Measurements from ENCODE around the gene C20orf173. TPM values are rescaled to one million over a fixed set of nuclear protein-coding genes. Genes with fewer than 3 reads are reported as not detected.

Gene C20orf173
- total RNA-seq, 1 experiment from 2014 or later = not detected

DNA sequence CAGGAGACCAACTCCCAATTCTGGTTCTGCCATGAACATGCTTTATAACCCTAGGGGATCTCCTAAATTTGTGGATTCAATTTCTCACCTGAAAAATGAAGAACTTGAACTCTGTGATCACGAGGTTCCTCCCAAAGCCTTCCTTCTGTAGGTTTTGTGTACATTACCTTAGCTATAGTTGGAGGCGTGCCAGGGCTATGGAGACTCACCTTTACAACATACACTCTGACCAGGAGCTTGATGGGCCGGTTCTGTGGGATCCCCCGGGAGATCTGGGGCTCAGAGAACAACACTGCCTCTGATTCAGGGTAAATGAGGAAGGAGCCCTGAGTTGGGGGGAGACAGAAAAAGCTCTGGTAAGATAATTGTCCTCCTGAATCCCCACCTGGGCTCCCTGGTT lies 46.5 kb upstream of the C20orf173 start:
- ChIA-PET RAD21 (ENCODE audit: low non-redundant PET in 1 of 2, low total read pairs in 2 of 2, uncharacterized antibody in 2 of 2, unreplicated experiment in 2 of 2) (no interaction called here), CTCF (no interaction called here), POLR2A (no interaction called here)
- Histone ChIP-seq H3K4me2 (ENCODE audit: low read length) (no peak overlapping the region), H3K4me3 (replicated peaks in 1 of 2; ENCODE audit: low read depth in 1 of 2, low read length in 2 of 2) (no peak overlapping the region), H3K9me2 (ENCODE audit: insufficient read depth) (no peaks in the 10 kb centered on the region), H3K36me3 (ENCODE audit: control insufficient read depth in 1 of 2, insufficient read depth in 2 of 2, low read length in 2 of 2) (no peaks in the 10 kb centered on the region), H3K27me3 (ENCODE audit: insufficient read depth, low read length) (no peaks in the 10 kb centered on the region), H3K9ac (ENCODE audit: low read length) (no peak overlapping the region), H3K27ac (ENCODE audit: low read depth, low read length) (no peak overlapping the region), H3K4me1 (ENCODE audit: control insufficient read depth in 1 of 2, insufficient read depth in 2 of 2, low read length in 2 of 2) (no peaks in the 10 kb centered on the region), H2AFZ (ENCODE audit: low read depth, low read length, poor library complexity, severe bottlenecking) (no peak overlapping the region), H4K20me1 (ENCODE audit: insufficient read depth) (no peaks in the 10 kb centered on the region), H3K9me3 (ENCODE audit: control insufficient read depth in 1 of 2, insufficient read depth in 1 of 2, low read depth in 1 of 2, low read length in 2 of 2) (peaks cover 0 to 3% of the 10 kb centered on the region in 2 experiments; a peak in 1 of 4 replicates), H3K79me2 (ENCODE audit: insufficient read depth, low read length) (no peaks in the 10 kb centered on the region)
- BruUV-seq (replicated peaks) = no TSS peak
- no peak for ATAC-seq
- TF ChIP-seq SIN3A (IDR thresholded peaks at IDR 0.05; ENCODE audit: low read depth) (no peak), POLR2A (IDR thresholded peaks at IDR 0.05; ENCODE audit: borderline replicate concordance, extremely low read depth, insufficient read depth, insufficient read length) (no peak), EZH2phosphoT487 (IDR thresholded peaks at IDR 0.05; ENCODE audit: borderline replicate concordance) (no peak), CEBPB (IDR thresholded peaks at IDR 0.05; ENCODE audit: low read depth) (no peak), ZNF274 (IDR thresholded peaks at IDR 0.05; ENCODE audit: low read depth, low read length) (no peak), ELF1 (IDR thresholded peaks at IDR 0.05; ENCODE audit: borderline replicate concordance, low read depth) (no peak)
- TF ChIP-seq, protein P1, sequence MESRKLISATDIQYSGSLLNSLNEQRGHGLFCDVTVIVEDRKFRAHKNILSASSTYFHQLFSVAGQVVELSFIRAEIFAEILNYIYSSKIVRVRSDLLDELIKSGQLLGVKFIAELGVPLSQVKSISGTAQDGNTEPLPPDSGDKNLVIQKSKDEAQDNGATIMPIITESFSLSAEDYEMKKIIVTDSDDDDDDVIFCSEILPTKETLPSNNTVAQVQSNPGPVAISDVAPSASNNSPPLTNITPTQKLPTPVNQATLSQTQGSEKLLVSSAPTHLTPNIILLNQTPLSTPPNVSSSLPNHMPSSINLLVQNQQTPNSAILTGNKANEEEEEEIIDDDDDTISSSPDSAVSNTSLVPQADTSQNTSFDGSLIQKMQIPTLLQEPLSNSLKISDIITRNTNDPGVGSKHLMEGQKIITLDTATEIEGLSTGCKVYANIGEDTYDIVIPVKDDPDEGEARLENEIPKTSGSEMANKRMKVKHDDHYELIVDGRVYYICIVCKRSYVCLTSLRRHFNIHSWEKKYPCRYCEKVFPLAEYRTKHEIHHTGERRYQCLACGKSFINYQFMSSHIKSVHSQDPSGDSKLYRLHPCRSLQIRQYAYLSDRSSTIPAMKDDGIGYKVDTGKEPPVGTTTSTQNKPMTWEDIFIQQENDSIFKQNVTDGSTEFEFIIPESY (IDR thresholded peaks at IDR 0.05; ENCODE audit: extremely low read depth, insufficient replicate concordance, low read length) = no peak
- TF ChIP-seq, protein P2, sequence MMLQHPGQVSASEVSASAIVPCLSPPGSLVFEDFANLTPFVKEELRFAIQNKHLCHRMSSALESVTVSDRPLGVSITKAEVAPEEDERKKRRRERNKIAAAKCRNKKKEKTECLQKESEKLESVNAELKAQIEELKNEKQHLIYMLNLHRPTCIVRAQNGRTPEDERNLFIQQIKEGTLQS (IDR thresholded peaks at IDR 0.05) = no peak
- TF ChIP-seq, protein P3, sequence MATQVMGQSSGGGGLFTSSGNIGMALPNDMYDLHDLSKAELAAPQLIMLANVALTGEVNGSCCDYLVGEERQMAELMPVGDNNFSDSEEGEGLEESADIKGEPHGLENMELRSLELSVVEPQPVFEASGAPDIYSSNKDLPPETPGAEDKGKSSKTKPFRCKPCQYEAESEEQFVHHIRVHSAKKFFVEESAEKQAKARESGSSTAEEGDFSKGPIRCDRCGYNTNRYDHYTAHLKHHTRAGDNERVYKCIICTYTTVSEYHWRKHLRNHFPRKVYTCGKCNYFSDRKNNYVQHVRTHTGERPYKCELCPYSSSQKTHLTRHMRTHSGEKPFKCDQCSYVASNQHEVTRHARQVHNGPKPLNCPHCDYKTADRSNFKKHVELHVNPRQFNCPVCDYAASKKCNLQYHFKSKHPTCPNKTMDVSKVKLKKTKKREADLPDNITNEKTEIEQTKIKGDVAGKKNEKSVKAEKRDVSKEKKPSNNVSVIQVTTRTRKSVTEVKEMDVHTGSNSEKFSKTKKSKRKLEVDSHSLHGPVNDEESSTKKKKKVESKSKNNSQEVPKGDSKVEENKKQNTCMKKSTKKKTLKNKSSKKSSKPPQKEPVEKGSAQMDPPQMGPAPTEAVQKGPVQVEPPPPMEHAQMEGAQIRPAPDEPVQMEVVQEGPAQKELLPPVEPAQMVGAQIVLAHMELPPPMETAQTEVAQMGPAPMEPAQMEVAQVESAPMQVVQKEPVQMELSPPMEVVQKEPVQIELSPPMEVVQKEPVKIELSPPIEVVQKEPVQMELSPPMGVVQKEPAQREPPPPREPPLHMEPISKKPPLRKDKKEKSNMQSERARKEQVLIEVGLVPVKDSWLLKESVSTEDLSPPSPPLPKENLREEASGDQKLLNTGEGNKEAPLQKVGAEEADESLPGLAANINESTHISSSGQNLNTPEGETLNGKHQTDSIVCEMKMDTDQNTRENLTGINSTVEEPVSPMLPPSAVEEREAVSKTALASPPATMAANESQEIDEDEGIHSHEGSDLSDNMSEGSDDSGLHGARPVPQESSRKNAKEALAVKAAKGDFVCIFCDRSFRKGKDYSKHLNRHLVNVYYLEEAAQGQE (IDR thresholded peaks at IDR 0.05; ENCODE audit: low read depth) = no peak
- no peak for DNase-seq (ENCODE audit: low read depth, low spot score)
- intact Hi-C loops (cut with micrococcal nuclease) = no loop called here

Data from HCT116 (cell line).